ENCODE measurements around the gene IFITM2.
"Not testable (repeated sequence)": the region's sequence is repeated elsewhere in the genome, so short reads cannot be mapped to it uniquely, and the experiment has no call there.

IFITM2 gene

GRCh38 chr11:306645-307371 is 808 bp upstream of the IFITM2 start:
- no peak overlapping the region for H3K4me3 ChIP-seq (replicated peaks in 1 of 2; ENCODE audit: low read depth in 2 of 2, low read length in 2 of 2)
- no peak for DNase-seq (ENCODE audit: low read depth in 2 of 2)
- TF ChIP-seq, protein P1, sequence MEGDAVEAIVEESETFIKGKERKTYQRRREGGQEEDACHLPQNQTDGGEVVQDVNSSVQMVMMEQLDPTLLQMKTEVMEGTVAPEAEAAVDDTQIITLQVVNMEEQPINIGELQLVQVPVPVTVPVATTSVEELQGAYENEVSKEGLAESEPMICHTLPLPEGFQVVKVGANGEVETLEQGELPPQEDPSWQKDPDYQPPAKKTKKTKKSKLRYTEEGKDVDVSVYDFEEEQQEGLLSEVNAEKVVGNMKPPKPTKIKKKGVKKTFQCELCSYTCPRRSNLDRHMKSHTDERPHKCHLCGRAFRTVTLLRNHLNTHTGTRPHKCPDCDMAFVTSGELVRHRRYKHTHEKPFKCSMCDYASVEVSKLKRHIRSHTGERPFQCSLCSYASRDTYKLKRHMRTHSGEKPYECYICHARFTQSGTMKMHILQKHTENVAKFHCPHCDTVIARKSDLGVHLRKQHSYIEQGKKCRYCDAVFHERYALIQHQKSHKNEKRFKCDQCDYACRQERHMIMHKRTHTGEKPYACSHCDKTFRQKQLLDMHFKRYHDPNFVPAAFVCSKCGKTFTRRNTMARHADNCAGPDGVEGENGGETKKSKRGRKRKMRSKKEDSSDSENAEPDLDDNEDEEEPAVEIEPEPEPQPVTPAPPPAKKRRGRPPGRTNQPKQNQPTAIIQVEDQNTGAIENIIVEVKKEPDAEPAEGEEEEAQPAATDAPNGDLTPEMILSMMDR (IDR thresholded peaks at IDR 0.05; ENCODE audit: low read depth, low read length) = no peak

DNA sequence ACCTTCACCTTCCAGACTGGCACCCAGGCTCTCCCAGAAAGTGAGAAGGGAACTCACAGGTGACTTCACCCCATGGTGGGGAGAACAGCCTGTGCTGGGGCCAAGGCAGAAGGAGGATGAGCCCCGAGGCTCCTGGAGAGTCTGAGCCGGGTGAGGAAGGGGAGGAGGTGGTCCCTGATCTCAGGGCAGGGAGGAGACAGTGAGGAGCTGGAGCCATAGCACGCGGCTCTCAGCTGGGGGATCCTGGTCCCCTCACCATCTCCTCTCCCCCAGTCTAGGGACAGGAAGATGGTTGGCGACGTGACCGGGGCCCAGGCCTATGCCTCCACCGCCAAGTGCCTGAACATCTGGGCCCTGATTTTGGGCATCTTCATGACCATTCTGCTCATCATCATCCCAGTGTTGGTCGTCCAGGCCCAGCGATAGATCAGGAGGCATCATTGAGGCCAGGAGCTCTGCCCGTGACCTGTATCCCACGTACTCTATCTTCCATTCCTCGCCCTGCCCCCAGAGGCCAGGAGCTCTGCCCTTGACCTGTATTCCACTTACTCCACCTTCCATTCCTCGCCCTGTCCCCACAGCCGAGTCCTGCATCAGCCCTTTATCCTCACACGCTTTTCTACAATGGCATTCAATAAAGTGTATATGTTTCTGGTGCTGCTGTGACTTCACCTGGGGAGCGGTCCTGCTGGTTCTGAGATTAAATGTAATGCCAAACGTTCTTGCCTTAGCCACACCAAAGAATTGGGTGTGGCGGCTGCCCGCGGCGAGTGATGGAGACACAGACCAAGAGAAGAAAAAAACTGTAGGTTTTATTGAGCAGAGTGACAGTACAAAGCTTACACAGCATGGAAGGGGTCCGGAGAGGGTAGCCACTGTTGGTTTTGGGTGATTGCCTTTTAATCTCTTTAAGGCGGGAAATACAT is 1.4 kb downstream of the IFITM2 start:
- peak overlapping the region; percentile 54 to 60 for H3K4me3 ChIP-seq (replicated peaks in 1 of 2; ENCODE audit: low read depth in 2 of 2, low read length in 2 of 2)
- DNase-seq (ENCODE audit: low read depth in 2 of 2) = peak in 1 of 2 donors; percentile 12

GRCh38 chr11:309979-310572 is 2.5 kb downstream of the IFITM2 start:
- peak overlapping the region; percentile 54 to 60 for H3K4me3 ChIP-seq (replicated peaks in 1 of 2; ENCODE audit: low read depth in 2 of 2, low read length in 2 of 2)
- peak; percentile 25 to 41 for DNase-seq (ENCODE audit: low read depth in 2 of 2)

DNA sequence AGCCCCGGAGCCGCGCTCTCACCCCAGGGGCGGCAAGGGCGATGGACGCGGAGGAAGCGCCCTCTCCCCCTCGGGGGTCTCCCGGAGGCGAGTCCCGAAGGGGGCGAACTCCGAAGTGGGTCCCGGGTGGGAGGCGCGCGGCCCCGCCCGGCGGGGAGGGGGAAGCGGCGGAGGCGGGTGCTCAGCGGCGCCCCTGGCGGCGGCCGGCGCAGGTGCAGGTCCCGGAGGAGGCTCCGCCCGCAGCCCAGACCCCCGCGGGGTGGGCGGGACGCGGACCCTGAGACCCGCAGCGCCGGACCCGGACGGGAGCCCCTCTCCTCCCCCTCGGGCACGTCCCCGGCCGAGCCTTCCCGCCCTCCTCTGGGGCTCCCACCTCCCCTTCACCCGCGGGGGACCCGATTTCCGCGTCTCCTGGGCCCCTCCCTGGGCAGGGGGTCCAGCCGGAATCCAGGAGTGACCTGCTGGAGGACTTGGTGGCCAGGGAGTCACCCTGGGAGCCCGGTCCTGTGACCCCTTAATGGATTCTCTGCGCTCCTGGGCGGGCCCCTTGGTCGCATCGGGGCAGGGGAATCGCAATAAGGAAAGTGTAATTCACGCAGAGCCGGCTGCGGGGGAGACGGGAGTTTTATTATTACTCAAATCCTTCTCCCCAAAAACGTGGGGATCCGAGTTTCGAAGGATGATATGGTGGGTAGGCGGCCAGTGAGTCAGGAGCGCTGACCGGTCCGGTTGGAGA is 3.6 kb downstream of the IFITM2 start:
- H3K4me3 ChIP-seq (replicated peaks in 1 of 2; ENCODE audit: low read depth in 2 of 2, low read length in 2 of 2) = peak overlapping the region; percentile 26 to 28

GRCh38 chr11:312092-312816 is 4.6 kb downstream of the IFITM2 start:
- H3K4me3 ChIP-seq (replicated peaks in 1 of 2; ENCODE audit: low read depth in 2 of 2, low read length in 2 of 2) = no peak overlapping the region
- TF ChIP-seq, protein P1 (IDR thresholded peaks at IDR 0.05; ENCODE audit: low read depth, low read length) = no peak
- DNase-seq (ENCODE audit: low read depth in 2 of 2) = peak in 1 of 2 donors; percentile 70

More for the DNA sequence above, 3.6 kb downstream of the IFITM2 start:
- not testable (repeated sequence) for DNase-seq (ENCODE audit: low read depth in 2 of 2)

DNA sequence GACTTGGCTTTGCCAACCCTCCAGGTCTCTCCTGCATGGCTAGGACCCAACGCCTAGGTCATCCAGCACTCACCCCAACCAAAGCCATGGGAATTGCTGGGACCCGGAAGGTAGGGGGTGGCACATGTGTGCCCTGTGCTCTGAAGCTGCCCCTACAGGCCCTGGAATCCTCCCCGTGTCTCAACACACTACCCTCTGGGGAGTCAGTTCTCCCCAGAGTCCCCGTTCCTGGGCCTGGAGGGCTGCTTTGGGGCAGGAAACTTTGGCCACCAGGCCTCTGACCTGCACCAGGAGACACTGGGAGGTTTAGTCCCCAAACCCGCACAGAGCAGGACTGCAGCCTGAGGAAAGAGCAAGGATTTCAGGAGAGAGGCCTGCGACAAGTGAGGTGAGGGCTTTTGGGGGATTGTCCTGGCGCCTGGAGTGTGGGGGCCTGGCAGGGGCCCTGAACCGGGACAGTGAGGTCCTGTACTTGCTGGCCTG is 5.7 kb downstream of the IFITM2 start:
- no peak overlapping the region for H3K4me3 ChIP-seq (replicated peaks in 1 of 2; ENCODE audit: low read depth in 2 of 2, low read length in 2 of 2)
- TF ChIP-seq, protein P1 (IDR thresholded peaks at IDR 0.05; ENCODE audit: low read depth, low read length) = no peak
- peak in 1 of 2 donors; percentile 51 for DNase-seq (ENCODE audit: low read depth in 2 of 2)

DNA sequence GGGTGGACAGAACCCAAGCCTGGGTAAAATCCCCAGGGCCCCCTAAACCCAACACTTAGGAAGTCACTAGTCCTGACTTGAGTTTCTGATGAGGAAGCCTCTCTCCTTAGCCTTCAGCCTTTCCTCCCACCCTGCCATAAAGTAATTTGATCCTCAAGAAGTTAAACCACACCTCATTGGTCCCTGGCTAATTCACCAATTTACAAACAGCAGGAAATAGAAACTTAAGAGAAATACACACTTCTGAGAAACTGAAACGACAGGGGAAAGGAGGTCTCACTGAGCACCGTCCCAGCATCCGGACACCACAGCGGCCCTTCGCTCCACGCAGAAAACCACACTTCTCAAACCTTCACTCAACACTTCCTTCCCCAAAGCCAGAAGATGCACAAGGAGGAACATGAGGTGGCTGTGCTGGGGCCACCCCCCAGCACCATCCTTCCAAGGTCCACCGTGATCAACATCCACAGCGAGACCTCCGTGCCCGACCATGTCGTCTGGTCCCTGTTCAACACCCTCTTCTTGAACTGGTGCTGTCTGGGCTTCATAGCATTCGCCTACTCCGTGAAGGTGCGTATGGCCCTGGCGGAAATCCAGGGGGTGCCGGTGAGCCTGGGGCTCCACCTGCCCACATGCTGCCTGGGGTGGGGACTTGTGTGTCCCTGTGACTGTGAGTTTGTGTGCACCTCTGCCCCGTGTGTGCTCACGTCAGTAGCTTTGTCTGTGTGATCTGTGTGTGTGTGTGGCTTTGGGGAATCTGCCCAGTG is 6.4 kb downstream of the IFITM2 start, which contains the start of gene IFITM1:
Gene IFITM1, plus strand, starts transcription at position 254 of the 767 bp plus-strand sequence. Its CDS starts 131 bp downstream, at position 385.
- H3K4me3 ChIP-seq (replicated peaks in 1 of 2; ENCODE audit: low read depth in 2 of 2, low read length in 2 of 2) = peak within 1 kb of the TSS; percentile 43 to 68
- TF ChIP-seq, protein P1 (IDR thresholded peaks at IDR 0.05; ENCODE audit: low read depth, low read length) = no peak
- peak; percentile 62 to 92 for DNase-seq (ENCODE audit: low read depth in 2 of 2)

DNA sequence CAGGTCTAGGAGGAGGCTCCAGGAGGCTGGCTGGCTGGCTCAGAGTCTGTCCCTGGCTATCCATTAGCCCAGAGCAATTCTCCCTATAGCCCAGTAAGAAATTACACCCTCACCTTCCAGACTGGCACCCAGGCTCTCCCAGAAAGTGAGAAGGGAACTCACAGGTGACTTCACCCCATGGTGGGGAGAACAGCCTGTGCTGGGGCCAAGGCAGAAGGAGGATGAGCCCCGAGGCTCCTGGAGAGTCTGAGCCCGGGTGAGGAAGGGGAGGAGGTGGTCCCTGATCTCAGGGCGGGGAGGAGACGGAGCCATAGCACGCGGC is 6.9 kb downstream of the IFITM2 start:
- DNase-seq (ENCODE audit: low read depth in 2 of 2) = not testable (repeated sequence)
- H3K4me3 ChIP-seq (replicated peaks in 1 of 2; ENCODE audit: low read depth in 2 of 2, low read length in 2 of 2) = peak overlapping the region; percentile 43 to 68
